GM12801 (cell line): ENCODE measurements around the gene PRAME.

Experiments used
- TF ChIP-seq, protein P1 (sequence below): IDR thresholded peaks from one replicate; pipeline ENCODE4 v1.5.1; 2011; ENCODE audit warnings: control low read depth; ENCODE audit not compliant: insufficient read length; ENCODE audit errors: extremely low read depth

The PRAME gene

DNA sequence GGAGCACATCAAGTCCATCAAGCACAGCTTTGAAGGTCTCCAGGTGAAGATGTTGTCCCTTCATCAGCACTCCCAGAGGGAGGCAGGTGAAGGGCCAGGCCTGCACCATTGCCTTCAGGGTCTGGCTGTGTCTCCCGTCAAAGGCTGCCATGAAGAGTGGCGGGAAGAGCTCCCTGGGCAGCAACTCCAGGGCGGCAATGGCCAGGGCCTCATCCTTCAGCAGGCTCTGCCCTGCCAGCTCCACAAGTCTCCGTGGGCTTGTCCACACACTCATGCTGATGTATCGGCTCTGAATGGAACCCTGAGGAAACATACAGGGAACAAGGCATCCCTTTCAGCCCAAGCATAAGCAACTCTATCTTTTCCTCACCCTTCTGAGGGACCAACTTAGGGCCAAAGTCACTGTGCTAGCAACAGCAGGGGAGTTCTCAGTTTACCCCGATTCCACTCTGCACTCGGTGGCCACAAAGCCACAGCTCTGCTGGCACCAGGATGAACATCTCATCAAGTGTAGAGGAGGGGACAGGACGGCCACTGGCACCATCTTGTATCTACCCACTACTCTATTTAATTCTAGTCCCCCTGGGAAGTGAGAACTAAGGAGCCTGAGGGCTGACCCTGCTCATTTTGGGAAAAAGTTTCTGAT is 8.2 kb downstream of the PRAME start:
- TF ChIP-seq, protein P1, sequence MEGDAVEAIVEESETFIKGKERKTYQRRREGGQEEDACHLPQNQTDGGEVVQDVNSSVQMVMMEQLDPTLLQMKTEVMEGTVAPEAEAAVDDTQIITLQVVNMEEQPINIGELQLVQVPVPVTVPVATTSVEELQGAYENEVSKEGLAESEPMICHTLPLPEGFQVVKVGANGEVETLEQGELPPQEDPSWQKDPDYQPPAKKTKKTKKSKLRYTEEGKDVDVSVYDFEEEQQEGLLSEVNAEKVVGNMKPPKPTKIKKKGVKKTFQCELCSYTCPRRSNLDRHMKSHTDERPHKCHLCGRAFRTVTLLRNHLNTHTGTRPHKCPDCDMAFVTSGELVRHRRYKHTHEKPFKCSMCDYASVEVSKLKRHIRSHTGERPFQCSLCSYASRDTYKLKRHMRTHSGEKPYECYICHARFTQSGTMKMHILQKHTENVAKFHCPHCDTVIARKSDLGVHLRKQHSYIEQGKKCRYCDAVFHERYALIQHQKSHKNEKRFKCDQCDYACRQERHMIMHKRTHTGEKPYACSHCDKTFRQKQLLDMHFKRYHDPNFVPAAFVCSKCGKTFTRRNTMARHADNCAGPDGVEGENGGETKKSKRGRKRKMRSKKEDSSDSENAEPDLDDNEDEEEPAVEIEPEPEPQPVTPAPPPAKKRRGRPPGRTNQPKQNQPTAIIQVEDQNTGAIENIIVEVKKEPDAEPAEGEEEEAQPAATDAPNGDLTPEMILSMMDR: no peak

DNA sequence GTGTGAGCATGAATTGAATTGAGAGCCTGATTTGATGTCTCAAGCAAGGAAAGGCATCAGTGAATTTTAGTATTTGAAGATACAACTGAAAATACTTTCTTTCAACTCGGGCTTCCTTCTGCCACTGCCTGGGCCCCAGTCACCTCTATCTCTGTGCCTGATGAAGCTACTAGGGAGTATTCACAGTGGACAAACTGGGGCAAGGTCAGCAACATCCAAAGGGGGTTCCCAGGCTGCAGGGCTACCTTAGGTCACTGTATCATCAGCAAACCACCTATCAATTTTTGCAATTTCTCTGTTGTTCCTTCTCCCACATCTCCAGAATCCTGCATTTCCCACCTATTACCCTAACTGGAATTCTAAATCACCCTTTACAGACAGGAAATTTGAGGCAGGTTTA is 10.2 kb downstream of the PRAME start:
- TF ChIP-seq, protein P1: no peak

DNA sequence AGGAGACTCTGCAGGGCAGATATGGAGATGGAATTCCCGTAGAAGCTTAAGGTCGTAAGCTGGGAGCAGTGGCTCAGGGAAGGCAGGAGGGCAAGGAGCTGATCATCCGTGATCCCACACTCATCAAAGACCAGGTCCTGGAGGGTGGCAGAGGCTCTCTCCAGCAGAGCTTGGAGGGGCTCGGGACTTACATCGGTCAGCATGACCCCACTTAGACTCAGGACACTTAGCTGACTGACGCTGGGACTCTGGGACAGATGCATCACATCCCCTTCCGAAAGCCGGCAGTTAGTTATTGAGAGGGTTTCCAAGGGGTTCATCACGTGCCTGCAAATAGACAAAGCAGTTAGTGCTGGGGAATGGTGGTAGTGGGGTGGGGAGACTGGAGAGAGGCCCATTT is 10.7 kb downstream of the PRAME start:
- TF ChIP-seq, protein P1: no peak

DNA sequence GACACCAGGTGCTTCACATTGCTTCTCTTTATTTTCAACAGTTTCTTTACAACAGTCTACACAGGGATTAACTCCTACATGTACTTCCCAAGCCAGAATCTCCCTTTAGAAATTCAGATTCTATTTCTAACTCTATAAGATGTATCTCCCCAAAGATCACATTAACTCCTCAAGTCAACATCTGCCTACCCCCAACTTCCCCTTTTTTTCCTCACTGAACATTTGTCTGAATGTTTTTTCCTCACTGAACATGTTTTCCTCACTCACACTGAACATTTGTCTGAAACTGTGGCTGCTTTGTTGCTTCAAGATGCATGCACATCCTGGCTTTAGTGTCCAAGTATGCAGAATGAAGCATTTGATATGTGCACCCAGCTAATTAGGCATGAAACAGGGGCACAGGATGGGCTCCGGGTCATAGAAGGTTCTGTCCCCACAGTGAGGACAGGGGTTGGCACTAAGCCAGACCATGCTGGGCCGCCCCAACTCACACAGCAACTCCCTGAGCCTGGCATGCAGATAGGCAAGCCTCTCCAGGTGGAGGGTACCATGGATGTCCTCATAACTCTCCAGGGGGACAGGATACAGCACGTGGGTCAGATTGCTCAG is 11.3 kb downstream of the PRAME start:
- TF ChIP-seq, protein P1: no peak

DNA sequence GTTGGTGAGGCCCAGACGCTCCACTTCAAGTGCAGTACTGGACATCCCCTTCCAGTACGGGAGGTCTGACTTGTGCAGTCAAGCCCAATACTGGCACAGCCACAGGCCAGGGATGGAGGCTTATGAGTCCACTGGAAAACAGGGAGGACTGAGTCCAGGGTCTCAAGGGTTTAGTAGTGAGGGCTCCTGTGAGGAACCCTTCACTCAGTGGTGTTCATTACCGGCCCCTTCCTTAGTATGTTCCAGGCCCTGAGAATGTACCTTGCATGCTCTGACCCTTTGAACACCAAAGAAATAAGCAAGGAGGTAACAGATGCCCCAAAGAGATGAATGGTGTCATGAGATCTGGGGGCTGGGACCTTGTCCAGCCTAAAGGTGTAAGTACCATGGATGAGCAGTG is 11.8 kb downstream of the PRAME start:
- TF ChIP-seq, protein P1: no peak

DNA sequence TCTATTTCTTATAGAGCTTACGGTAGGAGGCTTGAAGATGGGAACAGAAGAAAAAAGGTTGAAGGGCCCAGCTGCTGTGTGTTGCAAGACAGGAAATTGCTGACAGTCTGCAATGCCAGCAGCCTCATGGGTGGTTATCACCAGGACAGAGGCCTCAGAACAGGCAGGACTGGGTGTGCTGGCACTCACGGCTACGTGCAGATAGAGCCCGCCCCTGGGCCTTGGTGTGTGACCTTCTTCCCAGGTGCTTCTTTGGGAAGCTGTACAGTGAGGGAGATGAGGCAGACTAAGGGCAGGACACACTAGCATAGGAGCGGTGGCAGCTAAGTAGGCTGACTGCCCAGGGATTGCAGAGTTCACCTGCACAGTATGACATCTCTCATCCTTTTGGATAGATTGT is 12.6 kb downstream of the PRAME start:
- TF ChIP-seq, protein P1: no peak

DNA sequence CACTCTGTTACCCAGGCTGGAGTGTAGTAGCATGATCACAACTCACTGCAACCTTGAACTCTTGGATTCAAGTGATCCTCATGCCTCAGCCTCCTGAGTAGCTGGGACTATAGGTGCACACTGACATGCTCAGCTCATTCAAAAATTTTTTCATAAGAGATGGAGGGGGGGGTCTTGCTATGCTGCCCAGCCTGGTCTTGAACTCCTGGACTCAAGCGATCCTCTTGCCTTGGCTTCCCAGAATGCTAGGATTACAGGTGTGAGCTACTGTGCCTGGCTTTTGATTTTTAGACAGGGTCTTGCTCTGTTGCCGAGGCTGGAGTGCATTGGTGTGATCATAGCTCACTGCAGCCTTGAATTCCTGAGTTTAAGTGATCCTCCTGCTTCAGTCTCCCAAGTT is 14.0 kb downstream of the PRAME start:
- TF ChIP-seq, protein P1: no peak
